Endothelial cell of umbilical vein (primary cell): ENCODE measurements around the gene TRPM3. TPM values are rescaled to one million over a fixed set of nuclear protein-coding genes. Genes with fewer than 3 reads are reported as not detected.
A peak's percentile ranks its signal among the peaks of the same experiment; 100 is the strongest.

ENCODE experiments used
- BruUV-seq: library from RNA; stranded (reverse); fragments of 400-500 nt; replicated peaks from 2 replicates; lab custom pipeline; 2021; lab: Mats Ljungman, UMichigan
- CTCF ChIA-PET: fragments of 300-600, 350-600 bp; sonication (Branson Sonifier 250); formaldehyde crosslinking; loops from one replicate; lab custom pipeline; 2021; ENCODE audit warnings: antibody characterized with exemption, inconsistent platforms; lab: Charles Lee
- POLR2A ChIA-PET: fragments of 300-600, 350-600 bp; sonication (Branson Sonifier 250); formaldehyde crosslinking; loops from one replicate; lab custom pipeline; 2021; ENCODE audit warnings: antibody characterized with exemption, inconsistent platforms; lab: Charles Lee
- DNase-seq: peaks from one replicate; pipeline ENCODE4 v3.0.0-alpha.2; 2011; ENCODE audit warnings: low read depth, low spot score
- FAIRE-seq: peaks from 2 replicates; lab custom pipeline; 2011; peaks lifted over from hg19 to GRCh38; lab: Jason Lieb, UNC
- H2AFZ ChIP-seq: 2 replicates; pipeline ENCODE4 v1.6.0; 2012; ENCODE audit warnings: low read depth, low read length, control low read depth, inconsistent platforms
- H3K27ac ChIP-seq: 2 replicates; pipeline ENCODE4 v1.5.1; 2011; ENCODE audit warnings: low read depth, mild to moderate bottlenecking, control low read depth, low read length, moderate library complexity; ENCODE audit not compliant: insufficient read depth
- H3K27me3 ChIP-seq, 2 experiments: 2 replicates each; pipeline versions ENCODE4 v1.6.0 to v1.6.1; 2011; ENCODE audit warnings: low read length in 2 of 2, mixed read lengths in 1 of 2; ENCODE audit not compliant: control insufficient read depth in 2 of 2, insufficient read depth in 2 of 2
- H3K36me3 ChIP-seq, 2 experiments: 2 replicates in 1 of 2; 3 replicates in 1 of 2; pipeline ENCODE4 v1.5.1; 2011; ENCODE audit warnings: low read length in 2 of 2, mild to moderate bottlenecking in 1 of 2, moderate library complexity in 1 of 2; ENCODE audit not compliant: control insufficient read depth in 2 of 2, insufficient read depth in 2 of 2; ENCODE audit errors: extremely low read depth in 1 of 2
- H3K4me1 ChIP-seq: 3 replicates; pipeline ENCODE4 v1.5.1; 2011; ENCODE audit warnings: mild to moderate bottlenecking, low read length; ENCODE audit not compliant: control insufficient read depth, insufficient read depth; ENCODE audit errors: extremely low read depth
- H3K4me2 ChIP-seq: 2 replicates; pipeline ENCODE4 v1.6.1; 2011; ENCODE audit warnings: low read length, control low read depth, mixed read lengths; ENCODE audit not compliant: insufficient read depth
- H3K4me3 ChIP-seq, 3 experiments: fragments of 200-600 bp in 1 of 3; sonication (generic), shearing (Covaris generic) in 1 of 3; replicated peaks in 1 of 3; 2 replicates each; pipeline ENCODE4 v1.5.1; 2011 to 2016; ENCODE audit warnings: control low read depth in 3 of 3, low read length in 3 of 3, mild to moderate bottlenecking in 2 of 3, inconsistent platforms in 1 of 3, low read depth in 1 of 3, moderate library complexity in 1 of 3; ENCODE audit not compliant: insufficient read depth in 1 of 3
- H3K79me2 ChIP-seq: 2 replicates; pipeline ENCODE4 v1.6.0; 2012; ENCODE audit warnings: low read length, inconsistent platforms; ENCODE audit not compliant: control insufficient read depth, insufficient read depth
- H3K9ac ChIP-seq: replicated peaks from 2 replicates; pipeline ENCODE3; 2011; ENCODE audit warnings: low read length, control low read depth; ENCODE audit not compliant: insufficient read depth; ENCODE audit errors: extremely low read depth
- H3K9me1 ChIP-seq: replicated peaks from 3 replicates; pipeline ENCODE4 v1.6.0; 2011; ENCODE audit warnings: mild to moderate bottlenecking, low read length; ENCODE audit not compliant: control insufficient read depth, insufficient read depth; ENCODE audit errors: extremely low read depth
- H3K9me3 ChIP-seq: replicated peaks from 2 replicates; pipeline ENCODE4 v1.5.1; 2012; ENCODE audit warnings: low read length, inconsistent platforms; ENCODE audit not compliant: control insufficient read depth, insufficient read depth
- H4K20me1 ChIP-seq: replicated peaks from 2 replicates; pipeline ENCODE3; 2011; ENCODE audit warnings: mild to moderate bottlenecking, low read length; ENCODE audit not compliant: control insufficient read depth, insufficient read depth; ENCODE audit errors: extremely low read depth
- EZH2 ChIP-seq: IDR thresholded peaks from 2 replicates; pipeline ENCODE4 v1.6.1; 2012; ENCODE audit warnings: borderline replicate concordance, low read depth, mild to moderate bottlenecking, moderate library complexity, low read length, inconsistent platforms; ENCODE audit not compliant: severe bottlenecking
- FOS ChIP-seq: IDR thresholded peaks from 2 replicates; pipeline ENCODE4 v1.6.1; 2011; ENCODE audit warnings: mild to moderate bottlenecking, low read length, moderate library complexity, borderline replicate concordance; ENCODE audit not compliant: insufficient read depth
- GATA2 ChIP-seq: IDR thresholded peaks from 2 replicates; pipeline ENCODE4 v1.7.0; 2011; ENCODE audit warnings: low read depth, mild to moderate bottlenecking, moderate library complexity, mixed read lengths, low read length; ENCODE audit not compliant: insufficient read length, insufficient read depth
- JUN ChIP-seq: IDR thresholded peaks from 2 replicates; pipeline ENCODE4 v1.6.1; 2011; ENCODE audit warnings: borderline replicate concordance, low read depth; ENCODE audit not compliant: insufficient read length, insufficient read depth
- MYC ChIP-seq: IDR thresholded peaks from one replicate; pipeline ENCODE4 v1.6.1; 2011; ENCODE audit warnings: mild to moderate bottlenecking, low read depth, low read length
- POLR2A ChIP-seq: IDR thresholded peaks from 2 replicates; pipeline ENCODE4 v1.6.1; 2012; ENCODE audit warnings: low read depth, mild to moderate bottlenecking, control low read depth, low read length
- POLR2AphosphoS5 ChIP-seq: IDR thresholded peaks from 2 replicates; pipeline ENCODE4 v1.6.1; 2012; ENCODE audit warnings: low read depth, mild to moderate bottlenecking, control low read depth, low read length, moderate library complexity; ENCODE audit not compliant: insufficient read depth
- dilution Hi-C: fragments of 300-500 bp; cut with MboI; formaldehyde crosslinking; loops from one replicate; pipeline ENCODE4 v1.15.0; 2019; ENCODE audit warnings: low sequenced_read_pairs; ENCODE audit not compliant: extremely low pct_ligation_motif_present
- intact Hi-C: fragments of 100-400 bp; cut with micrococcal nuclease; formaldehyde crosslinking; loops from one replicate; pipeline ENCODE4 v1.10.0; 2022
- polyA plus RNA-seq, 4 experiments: library from polyadenylated mRNA; depleted of rRNA in 3 of 4; stranded (reverse) in 3 of 4; unstranded in 1 of 4; fragments of >200 nt; gene quantifications; 2 replicates each; pipeline versions ENCODE4 v1.2.1 to v1.2.3, GENCODE V29; 2011 to 2012; ENCODE audit warnings: missing spikeins in 1 of 4
- total RNA-seq: library from RNA; stranded (reverse); gene quantifications from 2 replicates; pipeline ENCODE4 v1.2.3, GENCODE V29; 2021
- TF ChIP-seq, protein P1 (sequence below), 2 donors: IDR thresholded peaks; 1 replicate in 1 of 2; 2 replicates in 1 of 2; pipeline ENCODE4 v1.5.1; 2011; ENCODE audit warnings: low read length in 2 of 2, mild to moderate bottlenecking in 2 of 2, moderate library complexity in 2 of 2, control low read depth in 1 of 2, inconsistent platforms in 1 of 2, low read depth in 1 of 2; ENCODE audit not compliant: insufficient read depth in 1 of 2; ENCODE audit errors: extremely low read depth in 1 of 2
- TF ChIP-seq, protein P2 (sequence below): IDR thresholded peaks from 2 replicates; pipeline ENCODE4 v1.6.1; 2011; ENCODE audit not compliant: insufficient read depth, insufficient read length

TRPM3 gene
- total and polyA plus RNA-seq, 2 donors (not counting 3 experiments of a cell fraction or from before 2014, with no cell fraction given): 0.17 to 0.33 TPM

DNA sequence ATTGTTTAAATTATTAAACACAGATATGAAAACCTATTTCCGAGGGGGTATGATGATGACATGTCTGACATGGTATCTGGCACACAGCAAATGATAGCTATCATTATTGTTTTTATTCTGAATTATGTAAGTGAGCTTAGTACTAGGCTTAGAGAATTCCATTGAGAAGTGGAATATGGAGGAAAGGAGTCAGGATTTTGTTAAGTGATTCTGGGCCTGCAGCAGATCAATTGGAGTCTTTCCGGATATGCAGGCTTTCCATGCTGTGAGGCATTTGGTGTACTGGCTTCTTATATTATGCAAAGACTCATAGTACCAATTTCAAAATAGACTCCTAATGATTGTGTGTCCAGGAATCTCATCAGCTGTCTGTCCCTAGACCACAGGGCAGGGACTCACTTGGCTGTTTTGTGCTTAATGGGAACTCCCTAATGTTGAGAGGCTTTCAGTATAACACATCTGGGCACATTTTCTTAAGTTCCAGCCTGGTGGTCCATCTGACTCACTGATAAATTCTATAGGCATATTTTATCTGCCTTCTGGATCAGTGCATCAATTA is 527.0 kb downstream of the TRPM3 start:
- POLR2A ChIA-PET: no interaction called here

More for the DNA sequence above, 527.0 kb downstream of the TRPM3 start:
- no peak for FAIRE-seq
- no peaks in the 10 kb centered on the region for H3K9me1 ChIP-seq
- H3K36me3 ChIP-seq: no peaks in the 10 kb centered on the region
- BruUV-seq: no TSS peak
- no peak overlapping the region for H3K9ac ChIP-seq
- H3K4me2 ChIP-seq: no peak overlapping the region
- no peak overlapping the region for H3K4me3 ChIP-seq
- no peaks in the 10 kb centered on the region for H3K79me2 ChIP-seq
- TF ChIP-seq FOS (no peak), EZH2 (no peak), POLR2A (no peak), JUN (no peak), POLR2AphosphoS5 (no peak), MYC (no peak), GATA2 (no peak)
- TF ChIP-seq, protein P1, sequence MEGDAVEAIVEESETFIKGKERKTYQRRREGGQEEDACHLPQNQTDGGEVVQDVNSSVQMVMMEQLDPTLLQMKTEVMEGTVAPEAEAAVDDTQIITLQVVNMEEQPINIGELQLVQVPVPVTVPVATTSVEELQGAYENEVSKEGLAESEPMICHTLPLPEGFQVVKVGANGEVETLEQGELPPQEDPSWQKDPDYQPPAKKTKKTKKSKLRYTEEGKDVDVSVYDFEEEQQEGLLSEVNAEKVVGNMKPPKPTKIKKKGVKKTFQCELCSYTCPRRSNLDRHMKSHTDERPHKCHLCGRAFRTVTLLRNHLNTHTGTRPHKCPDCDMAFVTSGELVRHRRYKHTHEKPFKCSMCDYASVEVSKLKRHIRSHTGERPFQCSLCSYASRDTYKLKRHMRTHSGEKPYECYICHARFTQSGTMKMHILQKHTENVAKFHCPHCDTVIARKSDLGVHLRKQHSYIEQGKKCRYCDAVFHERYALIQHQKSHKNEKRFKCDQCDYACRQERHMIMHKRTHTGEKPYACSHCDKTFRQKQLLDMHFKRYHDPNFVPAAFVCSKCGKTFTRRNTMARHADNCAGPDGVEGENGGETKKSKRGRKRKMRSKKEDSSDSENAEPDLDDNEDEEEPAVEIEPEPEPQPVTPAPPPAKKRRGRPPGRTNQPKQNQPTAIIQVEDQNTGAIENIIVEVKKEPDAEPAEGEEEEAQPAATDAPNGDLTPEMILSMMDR (IDR thresholded peaks at IDR 0.05; ENCODE audit: extremely low read depth in 1 of 2, insufficient read depth in 1 of 2, low read depth in 1 of 2, low read length in 2 of 2): no peak
- TF ChIP-seq, protein P2, sequence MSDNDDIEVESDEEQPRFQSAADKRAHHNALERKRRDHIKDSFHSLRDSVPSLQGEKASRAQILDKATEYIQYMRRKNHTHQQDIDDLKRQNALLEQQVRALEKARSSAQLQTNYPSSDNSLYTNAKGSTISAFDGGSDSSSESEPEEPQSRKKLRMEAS: no peak
- no peak overlapping the region for H2AFZ ChIP-seq
- no peaks in the 10 kb centered on the region for H3K9me3 ChIP-seq
- CTCF ChIA-PET: interaction anchor here (0.9 to 3.5 kb wide), 3 partner anchors 8 to 423 kb away, joined by 3 to 19 read pairs (median 3); no protein-coding TSS in a partner anchor
- no peaks in the 10 kb centered on the region for H3K27me3 ChIP-seq
- peaks cover 9% of the 10 kb centered on the region for H3K4me1 ChIP-seq
- H4K20me1 ChIP-seq: no peaks in the 10 kb centered on the region
- H3K27ac ChIP-seq: no peak overlapping the region
- intact Hi-C loops (no loop called here), dilution Hi-C loops (no loop called here)
- DNase-seq: peak; percentile 9
